Gastroesophageal sphincter (tissue), 4 donors: Measurements from ENCODE around the gene ELP4. TPM values are rescaled to one million over a fixed set of nuclear protein-coding genes. Genes with fewer than 3 reads are reported as not detected.

Source experiments
- ATAC-seq: fragments of 150-250 bp; one replicate; pipeline ENCODE4 v1.9.1; 2016; ENCODE audit warnings: mild to moderate bottlenecking, moderate library complexity
- H3K27ac ChIP-seq, 4 donors: fragments of 200-600 bp; sonication (generic) in 3 of 4; 1 replicate in 3 of 4; 2 replicates in 1 of 4; pipeline ENCODE4 v1.5.1; 2016 to 2019
- H3K27me3 ChIP-seq: fragments of 200-600 bp; sonication (generic); one replicate; pipeline ENCODE4 v1.5.1; 2019
- H3K36me3 ChIP-seq, 2 donors: fragments of 200-600 bp; sonication (generic); one replicate each; pipeline ENCODE4 v1.5.1; 2019; ENCODE audit warnings: control low read depth in 1 of 2
- H3K4me1 ChIP-seq, 3 donors: fragments of 200-600 bp; sonication (generic); 1 replicate in 2 of 3; 2 replicates in 1 of 3; pipeline ENCODE4 v1.5.1; 2016 to 2019; ENCODE audit warnings: control low read depth in 2 of 3
- H3K4me3 ChIP-seq, 2 donors: fragments of 200-600 bp; sonication (generic); one replicate each; pipeline ENCODE4 v1.5.1; 2019; ENCODE audit warnings: mild to moderate bottlenecking in 1 of 2, moderate library complexity in 1 of 2
- H3K9me3 ChIP-seq, 3 donors: fragments of 200-600 bp; sonication (generic); one replicate each; pipeline ENCODE4 v1.5.1; 2017 to 2019; ENCODE audit warnings: control low read depth in 2 of 3
- EP300 ChIP-seq: sonication (generic); formaldehyde crosslinking; IDR thresholded peaks from one replicate; pipeline ENCODE4 v1.6.1; 2017; ENCODE audit warnings: antibody characterized with exemption, mild to moderate bottlenecking
- POLR2A ChIP-seq, 2 donors: fragments of 450-650 bp; IDR thresholded peaks; one replicate each; pipeline ENCODE4 v1.6.1; 2017; ENCODE audit warnings: antibody characterized with exemption in 2 of 2, mild to moderate bottlenecking in 2 of 2, moderate library complexity in 1 of 2
- POLR2AphosphoS5 ChIP-seq: sonication (generic); formaldehyde crosslinking; IDR thresholded peaks from one replicate; pipeline ENCODE4 v1.6.1; 2017; ENCODE audit warnings: antibody characterized with exemption
- WGBS, 2 donors: methylation state at CpG; one replicate each; pipeline ENCODE4 v1.1.5; 2018; ENCODE audit warnings: low coverage in 1 of 2; 5-methylcytosine and 5-hydroxymethylcytosine counted together
- total RNA-seq, 4 donors: library from RNA; depleted of rRNA; stranded (reverse); fragments of >200 nt; gene quantifications; one replicate each; pipeline ENCODE4 v1.1.0, GENCODE V29; 2016
- TF ChIP-seq, protein P1 (sequence below), 4 experiments: fragments of 200-600 bp in 2 of 4; fragments of 450-650 bp in 2 of 4; sonication (generic) in 1 of 4; IDR thresholded peaks; one replicate each; pipeline ENCODE4 v1.5.1; 2017 to 2019; ENCODE audit warnings: antibody characterized with exemption in 4 of 4, mild to moderate bottlenecking in 2 of 4, moderate library complexity in 2 of 4

Gene ELP4
- total RNA-seq, 4 donors from 2014 or later: 20.6 to 33.8 (median 31.6) TPM

DNA sequence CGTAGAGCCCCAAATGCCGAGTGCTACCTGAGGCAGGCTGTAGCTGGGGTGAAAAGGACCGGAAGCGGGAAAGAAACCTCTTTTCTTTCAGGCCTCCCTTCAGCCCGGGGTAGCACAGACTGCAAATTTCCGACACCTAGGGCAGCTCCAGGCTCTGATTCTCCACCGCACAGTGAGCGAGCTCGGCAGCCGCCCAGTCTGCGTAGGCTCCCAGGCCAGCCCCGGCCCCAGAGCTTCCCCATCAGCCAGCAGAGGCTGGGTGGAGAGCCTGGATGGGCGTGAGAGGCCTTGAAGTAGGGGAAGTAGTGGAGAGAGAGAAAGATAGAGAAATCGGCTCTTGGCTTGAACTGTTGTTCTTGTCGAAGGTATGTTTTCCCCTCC is 310.9 kb downstream of the ELP4 start:
- Histone ChIP-seq H3K4me3 (no peak overlapping the region), H3K27ac (no peak overlapping the region), H3K4me1 (peaks cover 0 to 41% (median 31%) of the 10 kb centered on the region in 3 donors), H3K27me3 (peaks cover 100% of the 10 kb centered on the region), H3K36me3 (no peaks in the 10 kb centered on the region), H3K9me3 (peaks cover 0 to 7% (median 0%) of the 10 kb centered on the region in 3 donors)
- 20% methylated on average over 10 of the region's 15 CpGs; no CpG with 5 or more reads in 1 of the 2 donors for WGBS, 2 donors
- TF ChIP-seq POLR2AphosphoS5 (no peak), EP300 (no peak), POLR2A (IDR thresholded peaks at IDR 0.05) (no peak)
- TF ChIP-seq, protein P1, sequence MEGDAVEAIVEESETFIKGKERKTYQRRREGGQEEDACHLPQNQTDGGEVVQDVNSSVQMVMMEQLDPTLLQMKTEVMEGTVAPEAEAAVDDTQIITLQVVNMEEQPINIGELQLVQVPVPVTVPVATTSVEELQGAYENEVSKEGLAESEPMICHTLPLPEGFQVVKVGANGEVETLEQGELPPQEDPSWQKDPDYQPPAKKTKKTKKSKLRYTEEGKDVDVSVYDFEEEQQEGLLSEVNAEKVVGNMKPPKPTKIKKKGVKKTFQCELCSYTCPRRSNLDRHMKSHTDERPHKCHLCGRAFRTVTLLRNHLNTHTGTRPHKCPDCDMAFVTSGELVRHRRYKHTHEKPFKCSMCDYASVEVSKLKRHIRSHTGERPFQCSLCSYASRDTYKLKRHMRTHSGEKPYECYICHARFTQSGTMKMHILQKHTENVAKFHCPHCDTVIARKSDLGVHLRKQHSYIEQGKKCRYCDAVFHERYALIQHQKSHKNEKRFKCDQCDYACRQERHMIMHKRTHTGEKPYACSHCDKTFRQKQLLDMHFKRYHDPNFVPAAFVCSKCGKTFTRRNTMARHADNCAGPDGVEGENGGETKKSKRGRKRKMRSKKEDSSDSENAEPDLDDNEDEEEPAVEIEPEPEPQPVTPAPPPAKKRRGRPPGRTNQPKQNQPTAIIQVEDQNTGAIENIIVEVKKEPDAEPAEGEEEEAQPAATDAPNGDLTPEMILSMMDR (IDR thresholded peaks at IDR 0.05): no peak
- no peak for ATAC-seq

DNA sequence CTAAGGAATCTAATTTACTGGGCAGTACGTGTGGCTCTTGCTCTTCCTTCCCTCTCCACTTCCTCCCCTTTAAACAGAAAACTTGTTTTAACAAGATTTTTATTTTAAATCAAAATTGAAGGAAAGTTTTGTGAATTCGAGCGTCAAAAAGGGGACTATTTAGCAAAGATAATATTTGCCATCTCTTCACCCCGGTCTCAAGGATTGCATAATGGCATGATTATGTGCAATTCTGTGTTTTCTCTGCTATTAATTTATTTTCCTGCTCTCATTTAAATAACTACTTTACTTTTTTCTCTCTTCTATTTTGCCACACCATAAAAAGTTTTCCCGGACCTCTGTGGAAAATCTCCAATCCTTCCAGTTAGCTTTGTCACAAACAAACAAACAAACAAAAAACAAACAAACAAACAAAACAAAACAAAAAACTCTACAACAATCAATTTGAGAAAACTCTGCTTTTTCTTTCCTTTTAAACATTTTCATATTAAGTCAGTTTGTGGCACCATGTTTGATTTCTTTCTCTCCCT is 311.7 kb downstream of the ELP4 start:
- no peak overlapping the region for H3K4me3 ChIP-seq
- peaks cover 100% of the 10 kb centered on the region for H3K27me3 ChIP-seq
- peaks cover 0 to 41% (median 22%) of the 10 kb centered on the region in 3 donors for H3K4me1 ChIP-seq
- WGBS, 2 donors: 20% methylated on average over 5 of the region's 5 CpGs
- TF ChIP-seq POLR2AphosphoS5 (no peak), POLR2A (IDR thresholded peaks at IDR 0.05) (no peak), EP300 (no peak)
- TF ChIP-seq, protein P1 (IDR thresholded peaks at IDR 0.05): no peak
- no peak for ATAC-seq
- no peaks in the 10 kb centered on the region for H3K36me3 ChIP-seq
- H3K9me3 ChIP-seq: peaks cover 0 to 7% (median 0%) of the 10 kb centered on the region in 3 donors
- no peak overlapping the region for H3K27ac ChIP-seq

DNA sequence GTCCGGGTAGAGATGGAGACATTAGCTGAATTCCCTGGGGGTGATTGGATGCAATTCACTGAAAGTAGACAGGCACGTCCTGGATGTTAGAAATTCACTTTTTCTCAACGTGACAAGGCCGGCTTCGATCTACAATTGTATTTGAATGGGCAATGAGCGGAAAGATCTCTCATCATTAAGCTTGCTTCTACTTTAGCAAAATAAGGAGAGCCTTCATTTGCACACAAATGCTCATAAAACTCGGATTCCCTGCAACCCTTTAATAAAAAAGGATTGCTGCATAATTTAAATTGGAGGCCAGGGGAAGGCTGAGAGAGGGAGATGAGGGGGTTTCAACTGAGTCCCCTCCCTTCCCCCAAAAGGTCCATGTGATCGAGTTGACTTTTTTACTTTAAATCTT is 312.2 kb downstream of the ELP4 start:
- Histone ChIP-seq H3K9me3 (peaks cover 0 to 7% (median 0%) of the 10 kb centered on the region in 3 donors), H3K4me1 (peaks cover 0 to 40% (median 18%) of the 10 kb centered on the region in 3 donors), H3K27ac (no peak overlapping the region), H3K36me3 (no peaks in the 10 kb centered on the region), H3K4me3 (no peak overlapping the region), H3K27me3 (peaks cover 100% of the 10 kb centered on the region)
- TF ChIP-seq EP300 (no peak), POLR2A (IDR thresholded peaks at IDR 0.05) (no peak), POLR2AphosphoS5 (no peak)
- TF ChIP-seq, protein P1 (IDR thresholded peaks at IDR 0.05): no peak
- ATAC-seq: no peak
- WGBS, 2 donors: 11 to 24% methylated on average over 8 of the region's 8 CpGs

DNA sequence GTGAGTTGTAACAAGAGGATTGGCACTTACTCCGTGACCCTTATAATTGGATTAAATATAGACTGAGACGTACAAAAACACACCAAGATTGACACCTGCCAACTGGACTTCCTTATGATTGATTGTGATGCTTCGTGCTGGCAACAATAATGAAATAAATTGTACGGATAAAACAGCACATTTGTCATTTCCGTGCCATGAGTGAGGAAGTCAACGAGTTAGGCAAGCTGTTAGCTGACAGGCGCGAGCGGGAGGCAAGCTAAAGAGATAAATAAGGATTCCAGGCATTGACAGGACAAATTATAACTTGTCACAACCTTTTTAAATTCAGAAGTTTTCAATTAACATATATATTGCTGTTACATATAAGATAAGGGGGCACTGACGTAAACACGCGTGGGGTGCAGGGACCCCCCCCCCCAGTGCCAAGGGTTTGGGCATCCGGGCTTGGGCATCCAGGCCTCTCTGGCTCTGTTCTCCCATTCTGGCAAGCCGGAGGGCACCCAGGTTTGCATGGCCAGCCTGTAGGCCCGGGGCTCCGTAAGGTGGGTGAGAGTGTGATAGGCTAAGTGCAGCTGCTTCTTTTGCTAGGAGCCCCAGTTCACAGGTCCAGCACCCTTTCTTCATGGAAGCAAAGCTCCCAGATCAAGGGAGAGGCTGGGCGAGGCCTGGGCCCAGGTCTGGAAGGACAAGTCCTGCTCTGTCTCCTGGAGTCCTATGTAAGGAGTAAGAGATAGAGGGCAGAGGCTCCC is 312.8 kb downstream of the ELP4 start:
- Histone ChIP-seq H3K4me3 (no peak overlapping the region), H3K27me3 (peaks cover 100% of the 10 kb centered on the region), H3K27ac (no peak overlapping the region), H3K9me3 (peaks cover 0 to 7% (median 0%) of the 10 kb centered on the region in 3 donors), H3K4me1 (peaks cover 0 to 40% (median 12%) of the 10 kb centered on the region in 3 donors), H3K36me3 (no peaks in the 10 kb centered on the region)
- 30 to 47% methylated on average over 11 of the region's 17 CpGs for WGBS, 2 donors
- TF ChIP-seq POLR2AphosphoS5 (no peak), POLR2A (IDR thresholded peaks at IDR 0.05) (no peak), EP300 (no peak)
- no peak for ATAC-seq

DNA sequence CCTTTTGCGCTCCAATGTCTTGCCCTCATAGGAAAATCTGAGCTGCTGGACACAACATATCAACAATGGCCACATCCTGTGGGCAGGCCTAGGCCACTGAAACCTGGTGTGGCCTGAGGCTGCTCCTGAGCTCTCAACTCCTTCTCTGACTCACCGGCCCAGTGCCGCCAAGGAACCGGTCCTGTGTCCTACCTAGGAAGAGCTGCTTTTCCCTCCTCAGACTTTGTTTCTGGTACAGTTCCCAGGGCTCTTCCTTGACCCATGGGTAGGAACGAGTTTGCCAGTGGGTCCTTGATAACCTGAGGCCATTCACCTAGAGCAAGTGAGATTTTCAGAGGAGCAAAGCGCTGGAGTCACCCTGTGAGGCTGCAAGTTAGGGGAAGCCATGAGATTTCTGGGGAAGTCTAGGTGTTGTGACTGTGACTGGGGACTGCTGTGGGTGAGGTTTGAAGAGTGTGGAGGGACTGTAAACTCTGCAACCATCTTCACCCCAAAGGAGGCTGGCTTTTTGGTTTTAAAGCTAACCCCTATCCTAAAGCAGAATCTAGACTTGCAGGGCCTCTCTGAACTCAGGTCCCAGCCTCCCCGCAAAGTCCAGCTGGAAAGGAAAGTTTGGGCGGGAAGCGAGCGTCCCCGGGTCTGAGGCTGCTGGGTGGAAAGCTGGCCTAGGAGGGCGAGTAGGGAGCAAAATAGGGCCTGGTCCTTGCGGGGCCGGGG is 313.5 kb downstream of the ELP4 start:
- Histone ChIP-seq H3K36me3 (no peaks in the 10 kb centered on the region), H3K9me3 (peaks cover 0 to 7% (median 0%) of the 10 kb centered on the region in 3 donors), H3K4me3 (no peak overlapping the region), H3K27me3 (peaks cover 100% of the 10 kb centered on the region), H3K27ac (no peak overlapping the region), H3K4me1 (peaks cover 0 to 36% (median 5%) of the 10 kb centered on the region in 3 donors)
- TF ChIP-seq EP300 (no peak), POLR2AphosphoS5 (no peak), POLR2A (IDR thresholded peaks at IDR 0.05) (no peak)
- TF ChIP-seq, protein P1 (IDR thresholded peaks at IDR 0.05): no peak
- ATAC-seq: no peak
- WGBS, 2 donors: 47 to 87% methylated on average over 3 of the region's 14 CpGs
